Ishikawa (cell line): ENCODE data around the gene ZER1.

Experiments
- CEBPB ChIP-seq: IDR thresholded peaks from 2 replicates; pipeline ENCODE4 v1.6.1; 2012
- CREB1 ChIP-seq: IDR thresholded peaks from 2 replicates; pipeline ENCODE4 v1.6.1; 2012; ENCODE audit warnings: low read depth
- EGR1 ChIP-seq: IDR thresholded peaks from 2 replicates; pipeline ENCODE4 v1.6.1; 2012
- EP300 ChIP-seq: IDR thresholded peaks from 2 replicates; pipeline ENCODE4 v1.6.1; 2012; ENCODE audit warnings: borderline replicate concordance
- FOXM1 ChIP-seq: IDR thresholded peaks from 2 replicates; pipeline ENCODE4 v1.6.1; 2012; ENCODE audit warnings: low read depth, borderline replicate concordance
- RAD21 ChIP-seq: IDR thresholded peaks from 2 replicates; pipeline ENCODE4 v1.6.1; 2012; ENCODE audit warnings: low read depth
- TAF1 ChIP-seq: IDR thresholded peaks from 2 replicates; pipeline ENCODE4 v1.6.1; 2012; ENCODE audit warnings: low read depth, mild to moderate bottlenecking
- TEAD4 ChIP-seq: IDR thresholded peaks from 2 replicates; pipeline ENCODE4 v1.6.1; 2012
- ZBTB7A ChIP-seq: IDR thresholded peaks from 2 replicates; pipeline ENCODE4 v1.6.1; 2012; ENCODE audit warnings: low read depth
- TF ChIP-seq, protein P1 (sequence below): IDR thresholded peaks from 2 replicates; pipeline ENCODE4 v1.6.1; 2012; ENCODE audit warnings: low read depth, mild to moderate bottlenecking
- TF ChIP-seq, protein P2 (sequence below): IDR thresholded peaks from 2 replicates; pipeline ENCODE4 v1.6.1; 2012

DNA sequence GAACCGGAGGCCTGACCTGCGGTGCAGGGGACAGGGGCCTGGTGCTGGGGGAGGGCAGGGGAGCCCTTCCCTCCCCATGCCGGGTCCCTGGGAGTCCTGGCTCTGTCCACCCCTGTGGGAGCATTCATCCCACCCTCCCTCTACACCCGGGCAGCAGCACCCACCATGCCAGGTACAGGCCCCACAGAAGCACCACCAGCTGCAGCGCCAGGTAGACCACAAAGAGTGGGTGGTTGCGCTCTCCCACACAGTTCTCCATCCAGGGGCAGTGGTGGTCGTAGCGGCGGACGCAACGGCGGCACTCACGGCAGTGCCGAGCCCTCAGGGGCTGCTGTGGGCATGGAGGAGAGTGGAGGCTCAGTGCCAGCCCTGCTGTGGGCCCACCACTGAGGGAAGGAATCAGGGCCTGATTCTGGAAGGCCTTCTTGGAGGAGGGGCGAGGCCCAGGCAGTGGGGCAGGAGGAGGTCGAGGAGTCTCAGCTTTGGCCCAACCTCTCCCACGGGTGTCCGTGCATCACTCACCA is 50.2 kb downstream of the ZER1 start:
- TF ChIP-seq RAD21 = no peak
- no peak for TF ChIP-seq EGR1
- no peak for TF ChIP-seq TAF1
- TF ChIP-seq, protein P1, sequence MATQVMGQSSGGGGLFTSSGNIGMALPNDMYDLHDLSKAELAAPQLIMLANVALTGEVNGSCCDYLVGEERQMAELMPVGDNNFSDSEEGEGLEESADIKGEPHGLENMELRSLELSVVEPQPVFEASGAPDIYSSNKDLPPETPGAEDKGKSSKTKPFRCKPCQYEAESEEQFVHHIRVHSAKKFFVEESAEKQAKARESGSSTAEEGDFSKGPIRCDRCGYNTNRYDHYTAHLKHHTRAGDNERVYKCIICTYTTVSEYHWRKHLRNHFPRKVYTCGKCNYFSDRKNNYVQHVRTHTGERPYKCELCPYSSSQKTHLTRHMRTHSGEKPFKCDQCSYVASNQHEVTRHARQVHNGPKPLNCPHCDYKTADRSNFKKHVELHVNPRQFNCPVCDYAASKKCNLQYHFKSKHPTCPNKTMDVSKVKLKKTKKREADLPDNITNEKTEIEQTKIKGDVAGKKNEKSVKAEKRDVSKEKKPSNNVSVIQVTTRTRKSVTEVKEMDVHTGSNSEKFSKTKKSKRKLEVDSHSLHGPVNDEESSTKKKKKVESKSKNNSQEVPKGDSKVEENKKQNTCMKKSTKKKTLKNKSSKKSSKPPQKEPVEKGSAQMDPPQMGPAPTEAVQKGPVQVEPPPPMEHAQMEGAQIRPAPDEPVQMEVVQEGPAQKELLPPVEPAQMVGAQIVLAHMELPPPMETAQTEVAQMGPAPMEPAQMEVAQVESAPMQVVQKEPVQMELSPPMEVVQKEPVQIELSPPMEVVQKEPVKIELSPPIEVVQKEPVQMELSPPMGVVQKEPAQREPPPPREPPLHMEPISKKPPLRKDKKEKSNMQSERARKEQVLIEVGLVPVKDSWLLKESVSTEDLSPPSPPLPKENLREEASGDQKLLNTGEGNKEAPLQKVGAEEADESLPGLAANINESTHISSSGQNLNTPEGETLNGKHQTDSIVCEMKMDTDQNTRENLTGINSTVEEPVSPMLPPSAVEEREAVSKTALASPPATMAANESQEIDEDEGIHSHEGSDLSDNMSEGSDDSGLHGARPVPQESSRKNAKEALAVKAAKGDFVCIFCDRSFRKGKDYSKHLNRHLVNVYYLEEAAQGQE = no peak
- TF ChIP-seq, protein P2, sequence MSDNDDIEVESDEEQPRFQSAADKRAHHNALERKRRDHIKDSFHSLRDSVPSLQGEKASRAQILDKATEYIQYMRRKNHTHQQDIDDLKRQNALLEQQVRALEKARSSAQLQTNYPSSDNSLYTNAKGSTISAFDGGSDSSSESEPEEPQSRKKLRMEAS = no peak
- TF ChIP-seq CEBPB = no peak
- no peak for TF ChIP-seq TEAD4
- TF ChIP-seq FOXM1 = no peak
- no peak for TF ChIP-seq CREB1
- TF ChIP-seq EP300 = no peak
- TF ChIP-seq ZBTB7A = no peak
